ENCODE data around the gene EXOC7. TPM values are rescaled to one million over a fixed set of nuclear protein-coding genes. Genes with fewer than 3 reads are reported as not detected.
"Not testable (repeated sequence)": the region's sequence is repeated elsewhere in the genome, so short reads cannot be mapped to it uniquely, and the experiment has no call there.

Gene EXOC7
- total and polyA plus RNA-seq, 2 donors = 64.6 to 71.9 TPM

DNA sequence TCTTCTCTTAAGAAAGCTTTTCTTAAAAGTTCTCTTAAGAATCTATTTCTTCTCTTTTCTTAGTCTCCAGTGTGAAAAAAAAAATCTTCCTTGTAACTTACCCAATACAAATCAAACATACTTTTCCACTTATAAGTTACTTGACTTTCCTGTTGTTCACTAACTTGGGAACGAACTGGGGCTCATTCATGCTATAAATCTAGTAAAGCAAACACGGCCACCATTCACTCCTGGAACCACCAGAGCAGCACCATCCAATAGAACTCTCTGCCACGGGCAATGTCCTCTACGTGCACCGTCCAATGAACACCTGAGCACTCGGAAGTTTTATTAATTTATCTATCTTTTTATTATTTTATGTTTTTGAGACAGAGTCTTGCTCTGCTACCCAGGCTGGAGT lies 52.0 kb downstream of the EXOC7 start:
- Histone ChIP-seq H3K27ac (ENCODE audit: low read depth in 1 of 2, low read length in 1 of 2) (no peak overlapping the region), H3K4me3 (ENCODE audit: low read length in 2 of 2) (no peak overlapping the region), H3K36me3 (ENCODE audit: control insufficient read depth in 2 of 2, insufficient read depth in 2 of 2, low read length in 1 of 2) (peaks cover 68 to 83% of the 10 kb centered on the region in 2 donors), H3K27me3 (ENCODE audit: control insufficient read depth in 2 of 2, insufficient read depth in 1 of 2, low read length in 1 of 2) (no peaks in the 10 kb centered on the region), H3K4me1 (ENCODE audit: control insufficient read depth in 2 of 2, insufficient read depth in 2 of 2, low read length in 2 of 2) (no peaks in the 10 kb centered on the region), H3K9me3 (ENCODE audit: control insufficient read depth in 2 of 2, insufficient read depth in 1 of 2, low read length in 1 of 2) (no peaks in the 10 kb centered on the region)
- no peak for DNase-seq (ENCODE audit: low read depth in 6 of 9, low spot score in 9 of 9)
- 98% methylated on average over 6 of the region's 6 CpGs for WGBS

DNA sequence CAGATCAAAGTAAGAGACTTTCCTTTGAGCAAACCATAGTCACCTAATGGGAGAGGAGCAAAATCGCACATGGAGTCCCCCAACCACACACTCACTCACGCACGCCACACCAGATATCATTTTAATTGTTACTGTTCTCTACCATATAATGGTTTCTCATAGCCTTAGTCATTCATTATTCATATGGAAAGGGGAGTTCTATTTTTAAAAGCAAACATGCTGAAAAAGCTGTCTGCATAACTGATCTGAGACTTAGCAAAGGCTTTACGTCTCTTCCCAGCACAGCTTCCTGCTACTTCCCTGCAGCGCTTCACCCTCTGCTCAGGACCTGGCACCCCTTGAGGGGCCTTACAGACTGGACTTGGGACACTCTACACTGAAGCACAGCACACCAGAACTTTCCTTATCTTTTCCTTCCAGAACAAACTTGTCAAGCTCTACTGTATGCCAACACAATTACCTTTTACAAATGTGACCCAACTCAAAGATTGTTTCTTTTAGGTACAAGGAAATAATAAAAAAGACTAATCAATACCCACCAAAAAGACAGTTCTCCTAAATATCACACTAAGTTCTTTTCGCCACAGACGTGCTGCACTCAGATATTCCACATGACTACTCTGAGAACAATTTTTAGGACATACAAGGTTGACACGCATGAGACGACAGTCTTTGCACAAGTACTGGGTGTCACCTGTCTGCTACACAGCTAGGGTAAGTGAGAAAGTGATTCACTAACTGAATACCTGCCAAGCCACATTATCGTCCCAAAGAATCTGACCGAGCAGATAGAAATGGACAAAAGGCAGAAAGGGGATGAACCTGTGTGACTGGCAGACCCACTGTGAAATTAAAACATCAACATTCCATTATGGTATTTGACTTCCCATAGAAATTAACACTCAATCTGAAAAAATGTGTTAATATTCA lies 52.8 kb downstream of the EXOC7 start:
- no peaks in the 10 kb centered on the region for H3K4me1 ChIP-seq (ENCODE audit: control insufficient read depth in 2 of 2, insufficient read depth in 2 of 2, low read length in 2 of 2)
- no peaks in the 10 kb centered on the region for H3K27me3 ChIP-seq (ENCODE audit: control insufficient read depth in 2 of 2, insufficient read depth in 1 of 2, low read length in 1 of 2)
- no peak overlapping the region for H3K4me3 ChIP-seq (ENCODE audit: low read length in 2 of 2)
- peaks cover 68 to 83% of the 10 kb centered on the region in 2 donors for H3K36me3 ChIP-seq (ENCODE audit: control insufficient read depth in 2 of 2, insufficient read depth in 2 of 2, low read length in 1 of 2)
- no peak for DNase-seq (ENCODE audit: low read depth in 6 of 9, low spot score in 9 of 9)
- 98% methylated on average over 11 of the region's 11 CpGs for WGBS
- no peaks in the 10 kb centered on the region for H3K9me3 ChIP-seq (ENCODE audit: control insufficient read depth in 2 of 2, insufficient read depth in 1 of 2, low read length in 1 of 2)
- no peak overlapping the region for H3K27ac ChIP-seq (ENCODE audit: low read depth in 1 of 2, low read length in 1 of 2)

DNA sequence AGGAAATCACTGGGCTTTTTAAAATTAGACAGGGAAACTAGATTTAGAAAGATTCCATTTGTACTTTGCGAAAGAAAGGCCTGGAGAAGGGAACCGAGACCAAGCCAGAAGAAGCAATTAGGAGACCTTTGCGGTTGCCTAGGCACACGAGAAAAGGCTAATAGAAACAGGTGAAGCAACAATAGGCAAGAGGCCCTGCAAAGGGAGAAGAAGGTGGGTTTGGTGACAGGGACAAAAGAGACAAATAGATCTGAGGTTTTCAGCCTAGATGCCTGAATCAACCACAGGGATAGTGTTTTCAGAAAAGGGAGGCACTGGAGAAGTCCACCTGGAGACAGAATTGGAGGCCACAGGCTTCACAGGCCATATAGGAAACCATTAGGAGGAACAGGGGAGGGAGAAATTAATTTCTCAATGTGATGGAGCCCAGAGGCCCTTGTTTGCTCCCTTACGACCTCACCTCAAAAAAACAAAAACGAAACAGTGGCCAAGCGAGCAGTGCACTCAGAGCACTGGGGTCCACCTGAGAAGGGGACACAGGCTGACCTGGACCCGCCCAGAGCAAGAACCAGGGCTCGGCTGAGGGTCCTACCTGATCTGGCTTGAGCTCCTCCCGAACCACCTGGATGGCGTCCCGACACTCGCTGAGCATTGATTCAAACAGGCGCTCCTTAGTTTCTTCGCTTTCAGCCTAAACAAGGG lies 53.6 kb downstream of the EXOC7 start:
- Histone ChIP-seq H3K27ac (ENCODE audit: low read depth in 1 of 2, low read length in 1 of 2) (no peak overlapping the region), H3K4me3 (ENCODE audit: low read length in 2 of 2) (no peak overlapping the region), H3K4me1 (ENCODE audit: control insufficient read depth in 2 of 2, insufficient read depth in 2 of 2, low read length in 2 of 2) (no peaks in the 10 kb centered on the region), H3K27me3 (ENCODE audit: control insufficient read depth in 2 of 2, insufficient read depth in 1 of 2, low read length in 1 of 2) (no peaks in the 10 kb centered on the region), H3K9me3 (ENCODE audit: control insufficient read depth in 2 of 2, insufficient read depth in 1 of 2, low read length in 1 of 2) (no peaks in the 10 kb centered on the region), H3K36me3 (ENCODE audit: control insufficient read depth in 2 of 2, insufficient read depth in 2 of 2, low read length in 1 of 2) (peaks cover 69 to 87% of the 10 kb centered on the region in 2 donors)
- WGBS = 97% methylated on average over 15 of the region's 15 CpGs
- DNase-seq (ENCODE audit: low read depth in 6 of 9, low spot score in 9 of 9) = no peak

DNA sequence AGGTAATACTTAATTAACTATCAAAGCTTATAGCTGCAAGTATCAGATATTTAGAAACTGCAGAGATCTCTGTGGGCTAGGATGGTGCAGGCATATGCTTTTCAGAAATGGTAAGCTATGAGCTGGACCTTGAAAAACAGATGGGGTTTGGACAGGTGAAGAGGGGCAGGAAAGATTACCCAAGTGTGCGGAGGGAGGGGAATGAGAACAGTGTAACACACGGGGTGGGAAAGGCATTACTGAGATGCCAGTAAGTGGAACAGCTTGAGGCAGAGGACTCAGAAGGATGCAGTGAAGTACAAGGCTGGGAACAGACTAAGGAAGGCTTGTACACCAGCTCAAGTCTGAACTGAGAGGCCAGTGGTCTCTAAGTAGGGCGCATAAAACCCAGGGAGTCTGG lies 54.3 kb downstream of the EXOC7 start:
- no peaks in the 10 kb centered on the region for H3K27me3 ChIP-seq (ENCODE audit: control insufficient read depth in 2 of 2, insufficient read depth in 1 of 2, low read length in 1 of 2)
- H3K4me1 ChIP-seq (ENCODE audit: control insufficient read depth in 2 of 2, insufficient read depth in 2 of 2, low read length in 2 of 2) = no peaks in the 10 kb centered on the region
- no peak overlapping the region for H3K4me3 ChIP-seq (ENCODE audit: low read length in 2 of 2)
- no peak overlapping the region for H3K27ac ChIP-seq (ENCODE audit: low read depth in 1 of 2, low read length in 1 of 2)
- no peak for DNase-seq (ENCODE audit: low read depth in 6 of 9, low spot score in 9 of 9)
- WGBS = 98% methylated on average over 3 of the region's 3 CpGs
- no peaks in the 10 kb centered on the region for H3K9me3 ChIP-seq (ENCODE audit: control insufficient read depth in 2 of 2, insufficient read depth in 1 of 2, low read length in 1 of 2)
- peaks cover 76 to 90% of the 10 kb centered on the region in 2 donors for H3K36me3 ChIP-seq (ENCODE audit: control insufficient read depth in 2 of 2, insufficient read depth in 2 of 2, low read length in 1 of 2)

DNA sequence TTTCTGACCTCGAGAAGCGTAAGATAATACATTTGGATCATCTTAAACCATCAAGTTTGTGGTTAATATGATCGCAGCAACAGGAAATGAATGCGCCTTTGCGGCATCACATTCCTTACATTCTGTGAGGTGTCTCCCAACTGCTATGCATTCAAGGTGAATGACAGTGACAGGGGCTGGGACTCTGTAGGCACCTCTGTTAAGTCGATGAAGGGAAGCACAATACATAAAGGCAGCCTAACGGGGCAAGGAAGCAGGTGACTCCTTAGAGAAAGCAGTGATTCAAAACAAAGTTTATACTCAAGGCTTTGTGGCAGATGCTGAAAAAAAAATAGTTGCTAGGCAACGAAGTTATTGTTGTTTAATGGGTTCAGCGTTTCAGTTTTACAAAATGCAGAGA lies 54.9 kb downstream of the EXOC7 start:
- H3K9me3 ChIP-seq (ENCODE audit: control insufficient read depth in 2 of 2, insufficient read depth in 1 of 2, low read length in 1 of 2) = no peaks in the 10 kb centered on the region
- H3K36me3 ChIP-seq (ENCODE audit: control insufficient read depth in 2 of 2, insufficient read depth in 2 of 2, low read length in 1 of 2) = peaks cover 76 to 90% of the 10 kb centered on the region in 2 donors
- no peak overlapping the region for H3K4me3 ChIP-seq (ENCODE audit: low read length in 2 of 2)
- no peaks in the 10 kb centered on the region for H3K4me1 ChIP-seq (ENCODE audit: control insufficient read depth in 2 of 2, insufficient read depth in 2 of 2, low read length in 2 of 2)
- H3K27ac ChIP-seq (ENCODE audit: low read depth in 1 of 2, low read length in 1 of 2) = no peak overlapping the region
- no peak for DNase-seq (ENCODE audit: low read depth in 6 of 9, low spot score in 9 of 9)
- WGBS = 84% methylated on average over 9 of the region's 9 CpGs
- H3K27me3 ChIP-seq (ENCODE audit: control insufficient read depth in 2 of 2, insufficient read depth in 1 of 2, low read length in 1 of 2) = no peaks in the 10 kb centered on the region

DNA sequence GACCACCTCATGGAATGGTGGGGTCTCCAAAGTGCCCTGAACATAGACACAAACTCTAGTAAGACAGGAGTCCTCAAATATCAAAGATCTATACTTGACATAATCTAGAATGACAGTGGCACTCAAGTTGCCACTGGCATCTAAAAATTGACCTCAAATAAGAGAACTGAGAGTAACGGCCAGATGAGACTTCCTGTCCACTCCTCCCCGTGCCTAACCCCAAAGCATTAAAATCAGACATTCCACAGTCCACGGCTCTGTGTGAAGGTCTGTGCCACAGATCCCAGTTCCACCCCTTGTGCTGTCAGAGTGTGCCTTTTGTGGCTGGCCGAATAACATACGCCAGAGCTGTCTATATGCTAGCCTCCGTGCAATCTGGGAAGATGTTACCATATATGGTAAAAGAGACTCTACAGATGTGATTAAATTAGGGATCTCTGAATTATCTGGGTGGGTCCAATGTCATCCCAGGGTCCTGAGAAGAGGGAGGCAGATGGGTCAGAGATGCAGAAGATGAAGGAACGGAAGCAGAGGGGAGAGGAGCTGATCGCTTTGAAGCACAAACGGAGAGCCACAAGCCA lies 55.5 kb downstream of the EXOC7 start:
- WGBS = 95% methylated on average over 9 of the region's 9 CpGs
- peaks cover 76 to 90% of the 10 kb centered on the region in 2 donors for H3K36me3 ChIP-seq (ENCODE audit: control insufficient read depth in 2 of 2, insufficient read depth in 2 of 2, low read length in 1 of 2)
- H3K9me3 ChIP-seq (ENCODE audit: control insufficient read depth in 2 of 2, insufficient read depth in 1 of 2, low read length in 1 of 2) = no peaks in the 10 kb centered on the region
- no peaks in the 10 kb centered on the region for H3K27me3 ChIP-seq (ENCODE audit: control insufficient read depth in 2 of 2, insufficient read depth in 1 of 2, low read length in 1 of 2)
- H3K4me1 ChIP-seq (ENCODE audit: control insufficient read depth in 2 of 2, insufficient read depth in 2 of 2, low read length in 2 of 2) = no peaks in the 10 kb centered on the region
- DNase-seq (ENCODE audit: low read depth in 6 of 9, low spot score in 9 of 9) = no peak
- H3K4me3 ChIP-seq (ENCODE audit: low read length in 2 of 2) = no peak overlapping the region
- no peak overlapping the region for H3K27ac ChIP-seq (ENCODE audit: low read depth in 1 of 2, low read length in 1 of 2)

DNA sequence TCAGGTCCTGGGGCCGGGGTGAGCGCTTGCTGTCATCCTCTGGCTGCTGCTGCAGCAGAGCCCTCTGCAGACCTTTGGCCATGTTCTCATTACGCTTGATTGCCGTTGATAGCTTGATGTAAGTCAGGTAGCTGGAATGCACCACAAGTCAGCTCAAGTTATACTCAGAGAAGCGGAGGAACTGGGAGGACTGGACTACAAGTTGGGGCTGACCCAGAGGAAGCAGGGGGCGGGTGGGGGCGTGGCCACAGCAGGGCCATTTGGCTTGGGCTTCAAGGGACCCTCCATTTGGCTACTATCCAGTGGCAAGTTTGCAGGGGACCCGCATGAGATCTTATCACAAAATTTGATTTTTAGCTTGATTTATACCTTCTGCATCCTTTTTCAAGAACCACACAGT lies 57.5 kb downstream of the EXOC7 start:
- Histone ChIP-seq H3K27ac (ENCODE audit: low read depth in 1 of 2, low read length in 1 of 2) (no peak overlapping the region), H3K9me3 (ENCODE audit: control insufficient read depth in 2 of 2, insufficient read depth in 1 of 2, low read length in 1 of 2) (no peaks in the 10 kb centered on the region), H3K4me1 (ENCODE audit: control insufficient read depth in 2 of 2, insufficient read depth in 2 of 2, low read length in 2 of 2) (no peaks in the 10 kb centered on the region), H3K36me3 (ENCODE audit: control insufficient read depth in 2 of 2, insufficient read depth in 2 of 2, low read length in 1 of 2) (peaks cover 90 to 94% of the 10 kb centered on the region in 2 donors), H3K27me3 (ENCODE audit: control insufficient read depth in 2 of 2, insufficient read depth in 1 of 2, low read length in 1 of 2) (no peaks in the 10 kb centered on the region), H3K4me3 (ENCODE audit: low read length in 2 of 2) (no peak overlapping the region)
- DNase-seq (ENCODE audit: low read depth in 6 of 9, low spot score in 9 of 9) = no peak
- 94% methylated on average over 8 of the region's 8 CpGs for WGBS

DNA sequence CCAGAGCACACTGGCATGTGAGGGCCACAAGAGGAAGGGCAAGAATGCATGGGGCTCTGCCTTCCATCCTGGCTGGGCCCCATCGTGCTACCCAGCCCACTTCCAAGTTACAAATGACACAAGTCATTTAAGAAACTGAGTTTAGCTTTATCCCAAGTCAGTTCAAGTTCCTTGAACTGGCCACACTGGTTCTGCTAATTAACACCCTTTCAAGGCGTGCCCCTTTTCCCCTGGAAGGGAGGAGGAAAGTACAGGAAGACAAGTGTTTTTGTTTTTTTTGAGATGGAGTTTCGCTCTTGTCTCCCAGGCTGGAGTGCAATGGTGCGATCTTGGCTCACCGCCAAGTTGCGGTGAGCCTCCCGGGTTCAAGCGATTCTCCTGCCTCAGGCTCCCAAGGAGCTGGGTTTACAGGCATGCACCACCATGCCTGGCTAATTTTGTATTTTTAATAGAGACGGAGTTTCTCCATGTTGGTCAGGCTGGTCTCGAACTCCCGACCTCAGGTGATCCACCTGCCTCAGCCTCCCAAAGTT lies 59.0 kb downstream of the EXOC7 start:
- DNase-seq (ENCODE audit: low read depth in 6 of 9, low spot score in 9 of 9); H3K9me3 ChIP-seq (ENCODE audit: control insufficient read depth in 2 of 2, insufficient read depth in 1 of 2, low read length in 1 of 2); H3K27ac ChIP-seq (ENCODE audit: low read depth in 1 of 2, low read length in 1 of 2); H3K4me1 ChIP-seq (ENCODE audit: control insufficient read depth in 2 of 2, insufficient read depth in 2 of 2, low read length in 2 of 2); H3K27me3 ChIP-seq (ENCODE audit: control insufficient read depth in 2 of 2, insufficient read depth in 1 of 2, low read length in 1 of 2); H3K4me3 ChIP-seq (ENCODE audit: low read length in 2 of 2): not testable (repeated sequence)
- H3K36me3 ChIP-seq (ENCODE audit: control insufficient read depth in 2 of 2, insufficient read depth in 2 of 2, low read length in 1 of 2) = peaks cover 92 to 94% of the 10 kb centered on the region in 2 donors
- WGBS = 98% methylated on average over 11 of the region's 11 CpGs

DNA sequence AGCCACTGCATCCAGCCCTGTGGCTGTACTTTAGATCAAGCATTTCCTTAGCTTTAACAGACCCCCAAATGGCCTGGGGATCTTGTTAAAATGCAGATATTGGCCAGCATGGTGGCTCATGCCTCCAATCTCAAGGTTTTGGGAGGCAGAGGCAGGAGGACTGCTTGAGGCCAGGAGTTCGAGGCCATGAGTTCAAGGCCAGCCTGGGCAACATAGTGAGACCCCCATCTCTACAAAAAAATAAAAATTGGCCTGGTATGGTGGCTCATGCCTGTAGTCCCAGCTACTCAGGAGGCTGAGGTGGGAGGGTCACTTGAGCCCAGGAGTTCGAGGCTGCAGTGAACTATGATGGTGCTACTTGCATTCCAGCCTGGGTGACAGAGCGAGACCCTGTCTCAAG lies 60.7 kb downstream of the EXOC7 start:
- not testable (repeated sequence) for H3K27ac ChIP-seq (ENCODE audit: low read depth in 1 of 2, low read length in 1 of 2); H3K27me3 ChIP-seq (ENCODE audit: control insufficient read depth in 2 of 2, insufficient read depth in 1 of 2, low read length in 1 of 2); H3K9me3 ChIP-seq (ENCODE audit: control insufficient read depth in 2 of 2, insufficient read depth in 1 of 2, low read length in 1 of 2); DNase-seq (ENCODE audit: low read depth in 6 of 9, low spot score in 9 of 9); H3K4me3 ChIP-seq (ENCODE audit: low read length in 2 of 2); H3K4me1 ChIP-seq (ENCODE audit: control insufficient read depth in 2 of 2, insufficient read depth in 2 of 2, low read length in 2 of 2)
- peaks cover 88 to 91% of the 10 kb centered on the region in 2 donors for H3K36me3 ChIP-seq (ENCODE audit: control insufficient read depth in 2 of 2, insufficient read depth in 2 of 2, low read length in 1 of 2)
- 98% methylated on average over 3 of the region's 3 CpGs for WGBS

All from thymus (tissue), 11 donors.